Measurements from ENCODE around the gene GOSR2. TPM values are rescaled to one million over a fixed set of nuclear protein-coding genes. Genes with fewer than 3 reads are reported as not detected.

Gene GOSR2
- total RNA-seq, 3 donors from 2014 or later (not counting 1 experiment from before 2014, with no cell fraction given): 55.7 to 66.7 (median 59.1) TPM

DNA sequence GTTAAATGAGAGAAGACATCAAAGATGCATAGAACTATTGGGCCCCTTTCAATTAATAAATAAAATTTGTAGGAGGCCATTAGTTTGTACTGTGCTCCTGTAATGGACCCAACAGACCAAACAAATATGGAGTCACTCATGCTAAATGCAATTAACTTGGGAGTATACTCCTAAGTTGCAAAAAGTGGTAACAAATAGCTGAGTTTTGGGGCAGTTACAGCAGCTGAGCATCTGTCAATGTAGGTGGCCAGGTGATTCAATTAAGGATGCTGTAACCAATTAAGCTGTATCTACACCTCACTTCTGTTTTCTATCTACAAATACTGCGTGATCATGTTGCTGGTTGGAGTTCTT is 36.7 kb upstream of the GOSR2 start:
- no peak overlapping the region for H3K27ac Mint-ChIP-seq
- no peaks in the 10 kb centered on the region for H3K4me1 Mint-ChIP-seq
- H3K36me3 Mint-ChIP-seq: no peaks in the 10 kb centered on the region
- Histone ChIP-seq H3K4me3 (ENCODE audit: low read length) (no peak overlapping the region), H3K27me3 (ENCODE audit: control insufficient read depth, insufficient read depth, low read length) (no peaks in the 10 kb centered on the region), H3K36me3 (ENCODE audit: control insufficient read depth, insufficient read depth, low read length) (no peaks in the 10 kb centered on the region), H3K9me3 (ENCODE audit: control insufficient read depth, insufficient read depth, low read length) (no peaks in the 10 kb centered on the region), H3K27ac (ENCODE audit: low read length) (no peak overlapping the region), H3K4me1 (ENCODE audit: control insufficient read depth, insufficient read depth, low read length) (no peaks in the 10 kb centered on the region)
- intact Hi-C loops (cut with micrococcal nuclease): no loop called here
- WGBS (ENCODE audit: insufficient coverage): no CpG with 5 or more reads among the region's 1 CpG
- no peaks in the 10 kb centered on the region for H3K9me3 Mint-ChIP-seq
- peaks cover 0 to 20% of the 10 kb centered on the region in 2 donors for H3K27me3 Mint-ChIP-seq (ENCODE audit: low read depth in 2 of 2)
- DNase-seq (no peak), ATAC-seq (no peak)
- no peak overlapping the region for H3K4me3 Mint-ChIP-seq
- TF ChIP-seq, protein P1, sequence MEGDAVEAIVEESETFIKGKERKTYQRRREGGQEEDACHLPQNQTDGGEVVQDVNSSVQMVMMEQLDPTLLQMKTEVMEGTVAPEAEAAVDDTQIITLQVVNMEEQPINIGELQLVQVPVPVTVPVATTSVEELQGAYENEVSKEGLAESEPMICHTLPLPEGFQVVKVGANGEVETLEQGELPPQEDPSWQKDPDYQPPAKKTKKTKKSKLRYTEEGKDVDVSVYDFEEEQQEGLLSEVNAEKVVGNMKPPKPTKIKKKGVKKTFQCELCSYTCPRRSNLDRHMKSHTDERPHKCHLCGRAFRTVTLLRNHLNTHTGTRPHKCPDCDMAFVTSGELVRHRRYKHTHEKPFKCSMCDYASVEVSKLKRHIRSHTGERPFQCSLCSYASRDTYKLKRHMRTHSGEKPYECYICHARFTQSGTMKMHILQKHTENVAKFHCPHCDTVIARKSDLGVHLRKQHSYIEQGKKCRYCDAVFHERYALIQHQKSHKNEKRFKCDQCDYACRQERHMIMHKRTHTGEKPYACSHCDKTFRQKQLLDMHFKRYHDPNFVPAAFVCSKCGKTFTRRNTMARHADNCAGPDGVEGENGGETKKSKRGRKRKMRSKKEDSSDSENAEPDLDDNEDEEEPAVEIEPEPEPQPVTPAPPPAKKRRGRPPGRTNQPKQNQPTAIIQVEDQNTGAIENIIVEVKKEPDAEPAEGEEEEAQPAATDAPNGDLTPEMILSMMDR (IDR thresholded peaks at IDR 0.05): no peak

DNA sequence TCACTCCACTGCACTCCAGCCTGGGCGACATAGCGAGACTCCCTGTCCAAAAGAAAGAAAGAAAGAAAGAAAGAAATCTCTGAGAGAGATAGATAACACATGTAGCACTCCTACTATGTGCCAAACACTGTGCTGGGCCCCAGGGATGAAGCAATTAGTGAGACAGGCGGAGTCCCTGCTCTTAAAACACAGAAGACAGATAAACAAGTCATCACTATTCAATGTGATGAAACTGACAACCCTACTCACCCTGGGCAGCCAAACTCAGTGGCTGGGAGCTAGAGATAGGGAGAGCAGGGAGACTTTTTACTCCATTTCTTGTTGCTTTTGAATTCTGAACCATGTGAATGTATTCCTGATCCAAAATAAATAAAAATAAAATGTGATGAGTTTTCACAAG is 35.2 kb upstream of the GOSR2 start:
- Histone ChIP-seq H3K27me3 (ENCODE audit: control insufficient read depth, insufficient read depth, low read length) (no peaks in the 10 kb centered on the region), H3K27ac (ENCODE audit: low read length) (no peak overlapping the region), H3K9me3 (ENCODE audit: control insufficient read depth, insufficient read depth, low read length) (no peaks in the 10 kb centered on the region), H3K36me3 (ENCODE audit: control insufficient read depth, insufficient read depth, low read length) (no peaks in the 10 kb centered on the region), H3K4me1 (ENCODE audit: control insufficient read depth, insufficient read depth, low read length) (no peaks in the 10 kb centered on the region), H3K4me3 (ENCODE audit: low read length) (no peak overlapping the region)
- TF ChIP-seq, protein P1 (IDR thresholded peaks at IDR 0.05): no peak
- H3K4me1 Mint-ChIP-seq: no peaks in the 10 kb centered on the region
- no peak overlapping the region for H3K4me3 Mint-ChIP-seq
- H3K9me3 Mint-ChIP-seq: no peaks in the 10 kb centered on the region
- DNase-seq: no peak
- no peaks in the 10 kb centered on the region for H3K36me3 Mint-ChIP-seq
- peaks cover 7 to 24% of the 10 kb centered on the region in 2 donors for H3K27me3 Mint-ChIP-seq (ENCODE audit: low read depth in 2 of 2)
- no peak for ATAC-seq
- H3K27ac Mint-ChIP-seq: no peak overlapping the region
- intact Hi-C loops (cut with micrococcal nuclease): no loop called here
- 89% methylated on average over 1 of the region's 3 CpGs for WGBS (ENCODE audit: insufficient coverage)

DNA sequence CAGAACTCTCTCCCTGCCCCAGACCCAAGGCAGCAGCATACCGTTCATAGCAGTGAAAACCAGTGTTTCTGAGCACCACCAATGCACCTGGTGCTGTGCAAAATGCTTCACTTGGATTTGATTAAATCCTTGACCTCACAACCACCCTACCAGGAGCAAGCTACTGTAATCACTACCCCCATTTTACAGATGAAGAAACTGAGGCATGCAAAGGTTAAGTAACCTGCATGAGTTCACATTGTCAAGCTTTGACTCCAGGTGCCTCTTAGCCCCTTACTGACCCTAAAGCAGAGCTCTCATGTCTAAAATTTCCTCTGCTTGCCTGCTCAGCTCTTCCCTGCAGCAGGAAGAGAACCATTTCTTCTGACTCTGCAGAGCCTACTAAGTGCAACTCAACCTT is 34.2 kb upstream of the GOSR2 start:
- TF ChIP-seq, protein P1 (IDR thresholded peaks at IDR 0.05): no peak
- Mint-ChIP-seq H3K27me3 (ENCODE audit: low read depth in 2 of 2) (peaks cover 8 to 23% of the 10 kb centered on the region in 2 donors), H3K4me3 (no peak overlapping the region), H3K27ac (no peak overlapping the region), H3K36me3 (no peaks in the 10 kb centered on the region), H3K9me3 (no peaks in the 10 kb centered on the region), H3K4me1 (no peaks in the 10 kb centered on the region)
- intact Hi-C loops (cut with micrococcal nuclease): no loop called here
- H3K36me3 ChIP-seq (ENCODE audit: control insufficient read depth, insufficient read depth, low read length): no peaks in the 10 kb centered on the region
- H3K27ac ChIP-seq (ENCODE audit: low read length): no peak overlapping the region
- DNase-seq: no peak
- no peaks in the 10 kb centered on the region for H3K9me3 ChIP-seq (ENCODE audit: control insufficient read depth, insufficient read depth, low read length)
- WGBS (ENCODE audit: insufficient coverage): 93% methylated on average over 1 of the region's 1 CpG
- no peaks in the 10 kb centered on the region for H3K27me3 ChIP-seq (ENCODE audit: control insufficient read depth, insufficient read depth, low read length)
- no peak overlapping the region for H3K4me3 ChIP-seq (ENCODE audit: low read length)
- no peaks in the 10 kb centered on the region for H3K4me1 ChIP-seq (ENCODE audit: control insufficient read depth, insufficient read depth, low read length)
- no peak for ATAC-seq

- ATAC-seq (no peak), DNase-seq (no peak)
- H3K27me3 Mint-ChIP-seq (ENCODE audit: low read depth in 2 of 2): peaks cover 8 to 21% of the 10 kb centered on the region in 2 donors
- Histone ChIP-seq H3K27me3 (ENCODE audit: control insufficient read depth, insufficient read depth, low read length) (no peaks in the 10 kb centered on the region), H3K9me3 (ENCODE audit: control insufficient read depth, insufficient read depth, low read length) (no peaks in the 10 kb centered on the region), H3K4me3 (ENCODE audit: low read length) (no peak overlapping the region), H3K27ac (ENCODE audit: low read length) (no peak overlapping the region), H3K4me1 (ENCODE audit: control insufficient read depth, insufficient read depth, low read length) (no peaks in the 10 kb centered on the region), H3K36me3 (ENCODE audit: control insufficient read depth, insufficient read depth, low read length) (no peaks in the 10 kb centered on the region)
- no peaks in the 10 kb centered on the region for H3K36me3 Mint-ChIP-seq
- no peak overlapping the region for H3K4me3 Mint-ChIP-seq
- no peaks in the 10 kb centered on the region for H3K4me1 Mint-ChIP-seq
- 88% methylated on average over 4 of the region's 4 CpGs for WGBS (ENCODE audit: insufficient coverage)
- H3K27ac Mint-ChIP-seq: no peak overlapping the region
- H3K9me3 Mint-ChIP-seq: no peaks in the 10 kb centered on the region
- intact Hi-C loops (cut with micrococcal nuclease): no loop called here
- TF ChIP-seq, protein P1 (IDR thresholded peaks at IDR 0.05): no peak
Measured at GRCh38 chr17:46889519-46889918, 33.4 kb upstream of the GOSR2 start.

Data from natural killer cell (primary cell).